Esophagus (tissue), 2 donors: Measurements from ENCODE around the gene NPIPB5. TPM values are rescaled to one million over a fixed set of nuclear protein-coding genes. Genes with fewer than 3 reads are reported as not detected.

Source experiments
- polyA plus RNA-seq, 2 donors: library from polyadenylated mRNA; stranded (reverse); fragments of 200-250 nt; gene quantifications; one replicate each; pipeline ENCODE4 v1.2.3, GENCODE V29; 2013
- donor health status: healthy with polysubstance abuse.
- donor health status: Bipolar disorder and iron deficiency.

Gene NPIPB5
- polyA plus RNA-seq, 2 donors = 38.9 to 117 TPM

Other genes with a start within 250 kb of the NPIPB5 start
- gene POLR3E, start 213.5 kb upstream of the NPIPB5 start, polyA plus RNA-seq = 10 to 100 TPM; 20.2 to 20.3 TPM
- 1 to 10 TPM; 4.5 to 6.3 TPM for gene CDR2, start 136.3 kb upstream of the NPIPB5 start, polyA plus RNA-seq